Activated CD8-positive, alpha-beta memory T cell treated with anti-CD3 and anti-CD28 coated beads, Interleukin-2, amount 50 U/mL, for 4 hours (primary cell): ENCODE data around the gene DAB1.

Source experiments
- DNase-seq: peaks from one replicate; pipeline ENCODE4 v3.0.0-alpha.2; 2020

DAB1 gene

DNA sequence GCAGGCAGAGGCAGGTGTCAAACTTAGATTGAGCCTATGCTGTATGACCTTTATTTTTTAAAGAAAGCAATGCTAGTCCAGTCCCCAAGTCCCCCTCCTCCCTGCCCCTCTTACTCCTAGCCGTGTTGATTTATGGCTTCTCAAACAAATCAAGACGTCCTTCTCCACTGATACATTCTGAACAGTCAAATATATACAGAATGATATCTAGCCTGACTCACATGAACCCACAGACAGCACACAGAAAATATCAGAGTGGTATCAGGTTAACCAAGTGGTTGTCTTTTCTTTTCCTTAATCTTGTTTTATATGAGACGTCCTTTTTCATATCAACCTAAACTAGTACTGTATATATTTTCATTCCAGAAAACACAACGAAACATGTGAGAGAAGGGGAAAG is 13.4 kb downstream of the DAB1 start:
- DNase-seq = no peak

DNA sequence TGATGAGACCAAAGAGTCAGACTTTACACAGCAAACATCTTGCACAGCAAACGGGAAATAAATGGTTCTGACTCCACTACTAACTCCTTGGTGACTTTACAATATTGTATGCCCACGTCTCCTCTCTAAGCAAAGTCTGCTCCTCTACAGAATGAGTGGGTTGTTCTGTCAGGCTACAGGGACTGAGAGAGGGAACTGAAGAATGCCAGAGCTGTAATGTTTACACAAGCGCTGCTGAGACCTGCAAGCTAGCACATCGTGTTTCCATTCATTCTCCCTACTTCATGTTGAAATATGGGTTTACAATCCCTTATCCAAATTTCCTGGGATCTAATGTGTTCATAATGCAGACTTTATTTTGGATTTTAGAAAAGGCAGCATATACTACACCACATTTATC is 15.9 kb downstream of the DAB1 start:
- DNase-seq = no peak

DNA sequence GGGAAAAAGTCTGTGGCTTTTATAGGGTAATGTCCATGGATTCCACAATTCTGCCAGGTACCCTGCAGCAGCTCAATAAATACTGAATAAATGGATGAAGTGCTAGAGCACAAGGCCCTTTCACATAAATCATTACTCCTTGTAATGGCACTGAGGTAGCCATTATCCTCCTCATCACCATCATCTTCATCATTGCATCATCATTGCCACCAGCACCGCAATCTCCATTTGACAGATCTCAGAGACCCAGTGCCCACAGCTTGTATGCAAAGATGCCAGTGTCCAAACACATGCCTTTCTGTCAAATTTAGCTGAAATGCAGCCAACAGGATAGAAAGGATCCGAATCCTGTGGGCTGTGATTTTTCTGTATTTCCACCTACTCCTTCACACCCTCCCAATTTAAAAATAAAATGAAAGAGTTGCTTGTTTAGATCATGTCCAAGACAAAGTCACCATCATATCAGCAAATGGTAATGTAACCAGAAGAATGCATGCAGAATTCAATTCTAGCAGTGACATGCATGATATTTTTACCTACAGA is 17.4 kb downstream of the DAB1 start:
- no peak for DNase-seq

DNA sequence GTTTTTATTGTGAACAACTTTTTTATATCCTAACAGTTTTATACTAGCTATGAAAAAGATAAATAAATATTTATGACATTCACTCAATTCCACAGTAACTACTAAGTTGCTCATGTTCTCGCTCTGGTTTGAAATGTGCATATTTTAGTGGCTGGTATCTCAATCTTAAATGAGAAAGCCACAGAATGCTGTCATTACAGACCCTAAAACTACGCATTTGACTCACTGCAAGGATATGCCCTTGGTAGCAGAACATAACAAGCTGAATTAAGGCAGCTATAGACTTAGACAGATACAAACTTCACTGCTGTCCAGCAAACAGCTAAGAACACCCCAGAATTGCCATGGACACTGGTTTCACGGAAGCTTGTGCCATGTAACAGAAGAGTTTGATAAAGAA is 19.0 kb downstream of the DAB1 start:
- DNase-seq = no peak

GRCh38 chr1:57403201-57403600 is 20.7 kb downstream of the DAB1 start:
- no peak for DNase-seq

DNA sequence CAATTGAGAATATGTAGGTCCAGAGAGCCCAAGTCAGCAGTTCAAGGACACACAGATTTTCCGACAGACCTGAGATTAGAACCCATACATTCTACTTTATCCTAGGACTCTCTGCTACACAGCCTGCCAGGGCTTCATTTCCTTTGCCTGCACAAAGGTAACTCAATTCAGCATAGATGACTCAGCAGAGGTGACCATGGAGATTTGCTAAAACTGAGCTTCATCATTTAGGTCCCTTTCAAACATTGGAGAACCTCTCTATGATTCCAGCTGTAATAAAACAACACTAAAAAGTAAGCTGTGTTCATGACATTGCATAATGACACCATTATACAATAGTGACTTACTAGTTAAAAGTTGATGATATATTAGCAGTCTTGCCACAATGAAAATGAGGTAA is 22.2 kb downstream of the DAB1 start:
- DNase-seq = no peak

GRCh38 chr1:57400048-57400447 is 23.8 kb downstream of the DAB1 start:
- no peak for DNase-seq

DNA sequence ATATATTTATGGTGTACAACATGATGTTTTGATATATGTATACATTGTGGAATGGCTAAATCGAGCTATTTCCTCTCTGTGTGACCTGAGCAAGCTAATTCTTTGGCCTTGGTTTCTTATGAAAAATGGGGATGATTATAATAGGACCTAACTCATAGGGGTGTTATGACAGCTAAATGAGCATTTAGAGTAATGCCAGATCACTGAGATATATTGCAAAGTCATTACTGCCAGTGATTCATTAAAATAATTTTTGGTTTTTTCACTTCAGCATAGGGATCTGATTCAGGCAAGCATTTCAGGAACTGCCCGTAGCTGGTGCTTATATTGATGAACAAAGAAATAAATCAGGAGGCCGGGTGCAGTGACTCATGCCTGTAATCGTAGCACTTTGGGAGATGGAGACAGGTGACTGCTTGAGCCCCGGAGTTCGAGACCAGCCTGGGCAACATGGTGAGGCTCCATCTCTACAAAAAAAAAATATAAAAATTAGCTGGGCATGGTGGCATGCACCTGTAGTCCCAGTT is 30.7 kb downstream of the DAB1 start:
- no peak for DNase-seq

GRCh38 chr1:57385336-57385735 is 38.5 kb downstream of the DAB1 start:
- DNase-seq = no peak

DNA sequence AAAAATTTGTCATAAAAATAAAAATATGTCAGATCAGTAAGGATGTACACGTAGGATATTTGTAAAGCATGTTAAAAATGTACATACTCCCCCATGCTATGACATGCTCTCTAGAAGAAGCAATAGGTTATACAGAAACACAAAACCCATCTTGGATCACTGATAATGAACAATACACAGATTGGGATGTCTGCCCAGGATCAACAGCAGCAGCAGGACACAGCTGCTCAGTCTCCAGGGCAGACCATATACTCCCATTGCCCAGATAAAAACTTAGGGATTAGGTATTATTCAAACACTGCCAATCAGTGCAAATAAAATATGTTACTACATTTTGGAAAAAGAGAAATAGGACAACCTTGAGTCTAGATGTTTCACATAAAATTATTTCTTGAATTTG is 39.0 kb downstream of the DAB1 start:
- DNase-seq = no peak

GRCh38 chr1:57384284-57384683 is 39.6 kb downstream of the DAB1 start:
- DNase-seq = no peak

DNA sequence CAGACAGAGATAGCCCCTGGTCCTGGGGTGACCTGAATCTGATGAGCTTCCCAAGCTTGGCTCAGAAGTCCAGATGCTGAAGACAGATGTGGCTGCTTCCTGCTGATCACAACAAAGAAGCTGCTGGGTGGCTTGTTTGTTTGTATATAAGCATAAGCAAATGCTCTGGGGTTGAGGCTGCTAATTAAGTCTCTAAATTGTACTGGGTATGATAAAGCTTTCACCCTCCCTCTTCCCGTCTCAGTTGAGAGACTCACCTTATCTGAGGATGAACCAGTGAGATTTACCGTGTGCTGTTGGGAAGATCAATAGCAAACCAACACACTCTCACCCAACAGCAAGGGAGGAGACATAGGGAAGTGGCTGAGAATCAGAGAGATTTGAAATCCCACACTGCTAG is 42.0 kb downstream of the DAB1 start:
- DNase-seq = no peak

GRCh38 chr1:57381426-57381825 is 42.4 kb downstream of the DAB1 start:
- no peak for DNase-seq

DNA sequence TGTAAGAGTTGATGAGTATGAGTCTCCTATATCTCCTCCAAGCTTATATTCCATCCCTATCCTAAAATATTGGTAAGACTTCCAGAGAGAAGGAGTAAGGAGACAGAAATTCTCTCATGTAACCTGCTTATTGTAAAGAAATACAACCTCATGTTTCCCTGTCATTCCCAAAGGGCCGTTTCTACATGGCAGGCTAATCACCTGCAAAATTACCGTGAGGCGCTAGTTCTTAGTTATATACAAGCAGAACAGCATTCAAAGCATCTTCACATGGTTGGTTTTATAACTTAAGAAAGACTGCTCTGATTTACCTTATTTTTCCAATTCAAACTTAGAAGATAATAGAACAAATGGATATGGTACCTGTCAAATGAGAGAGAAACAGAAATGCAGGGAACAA is 42.9 kb downstream of the DAB1 start:
- no peak for DNase-seq

DNA sequence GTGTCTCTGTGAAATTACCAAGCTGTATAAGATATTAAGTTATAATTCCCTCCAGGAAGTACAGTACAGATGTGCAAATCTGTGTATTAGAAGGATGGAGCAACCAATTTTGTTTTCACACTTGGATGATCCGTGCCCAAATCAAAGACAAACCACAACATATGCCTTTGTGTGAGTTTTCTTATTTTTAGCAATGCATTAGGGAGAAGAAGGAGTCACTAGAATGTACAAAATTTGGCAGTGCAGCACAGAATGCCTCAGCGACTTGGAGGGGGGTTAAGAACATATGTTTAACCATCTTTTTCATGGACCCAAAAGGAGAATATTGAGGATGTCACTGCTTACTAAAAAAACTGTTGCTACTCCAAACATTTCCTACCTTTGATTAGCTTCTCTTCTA is 45.3 kb downstream of the DAB1 start:
- no peak for DNase-seq

- no peak for DNase-seq
Measured at GRCh38 chr1:57377339-57378139, 46.3 kb downstream of the DAB1 start.

DNA sequence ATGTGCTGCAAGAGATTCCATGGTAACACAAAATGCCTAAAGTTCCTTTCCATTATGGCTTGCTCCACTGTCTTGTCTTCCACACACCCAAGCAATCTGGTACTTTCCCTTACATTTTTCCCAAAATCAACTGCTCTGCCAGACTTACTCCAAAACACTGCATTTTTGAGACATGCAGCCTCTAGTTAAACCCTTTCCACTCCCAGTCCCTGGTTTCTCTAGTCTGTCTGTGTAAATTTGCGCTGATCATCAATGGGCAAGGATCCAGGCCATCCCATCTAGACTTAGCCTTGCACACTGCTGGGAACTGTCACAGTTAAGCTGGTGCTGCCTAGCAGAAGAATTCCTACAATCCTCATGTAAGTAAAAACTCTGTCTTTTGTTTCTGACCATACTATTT is 47.8 kb downstream of the DAB1 start:
- DNase-seq = no peak

- no peak for DNase-seq
Measured at GRCh38 chr1:57369889-57370288, 54.0 kb downstream of the DAB1 start.

DNA sequence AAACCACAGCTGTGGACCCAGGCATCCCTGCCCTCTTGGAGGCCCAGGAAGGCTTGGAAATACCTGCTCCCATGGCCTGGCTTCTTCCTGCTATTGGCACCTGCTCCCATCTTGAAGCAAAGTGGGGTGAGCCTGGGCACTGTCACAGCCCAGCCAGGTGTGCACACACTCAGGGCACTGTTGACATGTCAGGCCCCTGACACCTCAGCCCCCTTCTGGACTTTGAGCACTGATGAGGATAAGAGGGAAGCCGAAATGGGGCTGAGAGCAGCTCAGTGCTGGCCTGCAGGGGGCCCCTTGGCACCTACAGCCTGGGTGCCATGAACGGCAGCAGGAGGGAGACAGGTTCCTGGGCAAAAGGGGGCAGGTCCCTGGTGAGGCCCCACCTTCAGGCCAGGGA is 55.9 kb downstream of the DAB1 start:
- no peak for DNase-seq

DNA sequence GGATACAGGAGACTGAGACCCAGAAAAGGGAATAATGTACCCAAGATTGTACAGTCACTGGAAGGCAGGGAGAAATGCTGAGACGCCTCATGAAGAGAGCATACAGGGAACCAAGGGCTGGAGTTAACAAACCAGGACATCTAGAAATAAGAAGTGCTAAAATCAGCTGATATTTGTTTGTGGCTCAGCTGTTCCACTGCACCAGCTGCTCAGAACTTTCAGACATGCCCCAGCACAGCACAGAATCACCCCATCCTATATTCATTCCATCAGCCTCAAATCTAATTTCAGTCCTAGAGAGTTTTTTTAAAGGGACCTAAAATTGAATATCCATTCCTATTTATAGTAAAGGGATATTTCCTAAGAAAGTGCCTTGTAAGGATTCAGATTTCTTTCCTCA is 60.2 kb downstream of the DAB1 start:
- DNase-seq = no peak

DNA sequence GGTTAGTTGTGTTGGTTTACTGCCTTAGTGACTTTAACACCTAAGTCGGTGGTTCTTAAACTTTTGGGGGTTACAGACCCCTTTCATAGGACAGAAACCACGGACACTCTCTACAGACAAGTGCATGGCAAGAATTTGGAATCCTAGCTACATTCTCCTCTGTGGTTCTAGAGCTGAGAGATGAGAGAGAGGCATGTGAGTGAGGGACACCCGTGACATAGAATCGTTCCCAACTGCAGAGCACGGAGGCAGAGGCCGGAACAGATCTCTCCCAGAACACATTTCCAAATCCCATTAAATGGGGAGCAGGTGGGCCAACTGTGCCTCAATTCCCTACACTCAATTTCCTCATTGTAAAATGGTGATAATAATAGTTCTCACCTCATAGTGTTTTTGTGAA is 60.7 kb downstream of the DAB1 start:
- DNase-seq = no peak

GRCh38 chr1:57362480-57362879 is 61.4 kb downstream of the DAB1 start:
- DNase-seq = no peak

DNA sequence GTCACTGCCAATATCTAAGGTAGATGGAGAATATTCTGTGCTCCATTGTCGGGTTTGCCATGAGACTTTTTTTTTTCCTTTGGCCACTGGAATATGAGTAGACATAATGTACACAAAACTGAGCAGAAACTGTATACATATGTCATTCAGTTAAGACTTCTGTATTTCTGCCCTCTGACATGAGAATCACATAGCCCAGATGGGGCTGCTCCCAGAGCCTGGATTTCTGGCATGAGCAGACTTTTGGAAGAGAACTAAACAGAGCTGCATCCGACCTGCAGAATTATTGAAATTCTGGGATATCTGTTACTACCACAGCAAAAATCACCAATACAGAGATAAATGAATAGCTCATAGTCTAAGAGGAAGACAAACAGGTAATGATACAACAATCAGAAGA is 62.3 kb downstream of the DAB1 start:
- no peak for DNase-seq

DNA sequence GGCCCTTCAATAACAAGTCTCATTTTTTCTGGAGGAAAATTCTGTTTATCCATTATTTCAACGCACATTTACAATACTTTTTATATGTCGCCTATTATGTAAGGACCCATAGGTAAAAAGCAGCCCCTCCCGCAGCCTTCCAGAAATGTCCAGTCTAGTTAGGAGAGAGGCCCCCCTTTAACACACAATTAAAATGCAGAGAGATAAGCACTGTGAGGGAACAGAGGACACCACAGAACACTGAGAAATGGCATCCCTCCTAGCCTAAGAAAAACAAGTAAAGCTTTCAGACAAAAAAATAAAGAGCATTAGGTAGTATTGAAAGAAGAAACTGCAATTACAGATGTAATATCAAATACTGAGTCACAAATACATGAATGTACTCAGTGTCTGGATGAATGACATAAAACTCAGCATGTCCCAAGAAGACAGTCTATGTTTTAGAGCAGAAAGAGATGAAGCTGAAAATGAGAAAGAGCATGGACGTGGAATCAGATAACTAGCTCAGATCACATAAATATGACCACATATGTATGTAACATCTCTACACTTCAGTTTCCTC is 62.9 kb downstream of the DAB1 start:
- DNase-seq = no peak

DNA sequence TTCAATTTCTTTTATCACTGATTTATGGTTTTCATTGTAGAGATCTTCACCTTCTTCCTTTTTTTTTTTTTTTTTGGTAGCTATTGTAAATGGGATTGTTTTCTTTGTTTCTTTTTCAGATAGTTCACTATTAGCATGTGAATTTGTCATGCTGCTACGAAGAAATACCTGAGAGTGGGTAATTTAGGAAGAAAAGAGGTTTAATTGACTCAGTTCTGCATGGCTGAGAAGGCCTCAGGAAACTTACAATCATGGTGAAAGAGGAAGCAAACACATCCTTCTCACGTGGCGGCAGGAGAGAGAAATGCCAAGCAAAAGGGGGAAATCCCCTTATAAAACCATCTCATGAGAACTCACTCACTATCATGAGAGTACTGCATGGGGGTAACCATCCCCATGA is 66.4 kb downstream of the DAB1 start:
- no peak for DNase-seq
